D721Med (cell line): ENCODE data around the gene DOCK2.

Experiments
- DNase-seq: peaks from one replicate; pipeline ENCODE4 v3.0.0; 2011; ENCODE audit warnings: low spot score; ENCODE audit not compliant: insufficient read length
- FAIRE-seq: peaks from 2 replicates; lab custom pipeline; 2011; peaks lifted over from hg19 to GRCh38; lab: Jason Lieb, UNC
- CTCF ChIP-seq: IDR thresholded peaks from 2 replicates; pipeline ENCODE4 v1.5.1; 2012; ENCODE audit warnings: mild to moderate bottlenecking, control low read depth; ENCODE audit not compliant: insufficient read depth; ENCODE audit errors: missing control alignments

DOCK2 gene

GRCh38 chr5:170056561-170057267 lies 419.6 kb downstream of the DOCK2 start:
- TF ChIP-seq CTCF, result no peak
- FAIRE-seq, result no peak
- DNase-seq, result no peak

GRCh38 chr5:170057311-170057710 lies 420.2 kb downstream of the DOCK2 start:
- FAIRE-seq, result no peak
- TF ChIP-seq CTCF, result no peak

GRCh38 chr5:170059221-170059620 lies 422.1 kb downstream of the DOCK2 start:
- TF ChIP-seq CTCF, result no peak
- FAIRE-seq (no peak), DNase-seq (no peak)

More at GRCh38 chr5:170057311-170057710, 420.2 kb downstream of the DOCK2 start:
- no peak for DNase-seq

GRCh38 chr5:170067152-170067551 lies 430.1 kb downstream of the DOCK2 start:
- no peak for TF ChIP-seq CTCF
- no peak for DNase-seq
- FAIRE-seq, result no peak

- DNase-seq (no peak), FAIRE-seq (no peak)
- no peak for TF ChIP-seq CTCF
Observed at GRCh38 chr5:170067574-170068170, 430.6 kb downstream of the DOCK2 start.

- no peak for TF ChIP-seq CTCF
- DNase-seq, result no peak
- no peak for FAIRE-seq
Observed at GRCh38 chr5:170069512-170069911, 432.4 kb downstream of the DOCK2 start.
